Hematopoietic multipotent progenitor cell treated with erythropoietin and hydrocortisone succinate and interleukin-3 and kit ligand, for 15 days (in vitro differentiated cells): ENCODE results near the gene NCOA1.
"Not testable (repeated sequence)": the region's sequence is repeated elsewhere in the genome, so short reads cannot be mapped to it uniquely, and the experiment has no call there.

ENCODE experiments used
- DNase-seq: peaks from one replicate; pipeline ENCODE4 v3.0.0-alpha.2; 2015; ENCODE audit warnings: low spot score

The NCOA1 gene

DNA sequence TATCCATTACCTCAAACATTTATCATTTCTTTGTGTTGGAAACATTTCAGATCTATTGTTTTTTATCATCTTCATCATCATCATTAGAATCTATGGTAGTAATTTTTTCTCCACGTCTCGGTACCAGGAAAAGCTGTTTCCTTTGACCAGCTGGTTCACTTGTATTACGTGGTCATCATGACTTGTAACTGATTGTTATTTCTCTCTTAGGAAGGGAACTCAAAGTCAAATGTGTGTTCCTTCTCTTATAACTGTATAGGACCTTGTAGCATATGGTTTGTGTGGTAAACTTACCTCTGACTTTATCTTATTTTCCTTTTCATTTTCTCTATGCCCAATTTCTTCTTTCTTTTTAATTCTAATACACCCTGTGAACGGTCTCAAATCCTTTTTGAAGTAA is 16.5 kb downstream of the NCOA1 start:
- DNase-seq: no peak

DNA sequence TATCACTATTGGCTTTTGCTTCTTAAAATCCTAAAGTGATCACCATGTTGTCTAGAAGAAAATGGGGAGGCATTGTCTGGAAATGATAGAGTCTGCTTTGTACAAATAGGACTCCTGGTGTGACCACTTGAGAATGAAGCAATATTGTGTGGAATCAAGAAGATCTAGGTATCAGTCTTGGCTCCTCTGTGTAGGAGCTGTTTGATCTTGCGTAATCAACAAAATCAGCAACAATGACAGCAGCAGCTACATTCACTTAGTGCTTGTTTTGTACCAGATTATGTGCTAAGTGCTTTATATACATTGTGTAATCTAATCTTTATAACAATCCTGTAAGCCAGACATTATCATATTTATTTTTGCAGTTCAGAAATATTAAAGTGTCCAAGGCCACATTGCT is 17.8 kb downstream of the NCOA1 start:
- no peak for DNase-seq

DNA sequence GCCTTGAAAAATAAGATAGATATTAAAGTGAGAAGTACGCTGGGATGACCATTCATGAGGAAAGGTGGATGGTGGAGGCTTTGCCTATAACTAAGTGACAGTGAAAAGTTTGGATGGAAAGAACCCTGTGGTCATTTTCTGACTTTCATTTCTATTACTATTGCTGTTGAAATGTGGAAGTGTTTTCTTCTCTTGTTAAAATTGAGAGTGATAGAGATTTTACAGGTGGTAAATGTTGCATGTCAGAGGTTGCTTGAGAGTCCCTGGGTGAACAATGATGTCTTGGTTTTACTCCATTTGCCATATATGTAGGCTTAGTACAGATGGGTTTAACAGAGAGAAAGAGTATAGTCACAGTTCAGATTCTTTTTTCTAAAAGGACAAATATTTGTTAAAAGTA is 18.4 kb downstream of the NCOA1 start:
- no peak for DNase-seq

DNA sequence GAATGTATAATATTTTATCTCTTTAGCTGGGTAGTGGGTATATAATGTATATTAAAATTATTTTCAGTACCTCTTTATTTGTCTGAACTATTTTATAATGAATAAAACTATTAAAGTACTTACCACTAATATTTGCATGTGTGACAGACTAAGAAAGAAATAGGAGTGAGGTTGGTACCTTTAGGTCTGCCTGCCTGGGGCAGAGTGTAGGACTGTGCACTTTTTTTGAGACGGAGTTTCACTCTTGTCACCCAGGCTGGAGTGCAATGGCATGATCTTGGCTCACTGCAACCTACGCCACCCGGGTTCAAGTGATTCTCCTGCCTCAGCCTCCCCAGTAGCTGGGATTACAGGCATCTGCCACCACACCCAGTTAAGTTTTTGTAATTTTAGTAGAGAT is 18.8 kb downstream of the NCOA1 start:
- no peak for DNase-seq

DNA sequence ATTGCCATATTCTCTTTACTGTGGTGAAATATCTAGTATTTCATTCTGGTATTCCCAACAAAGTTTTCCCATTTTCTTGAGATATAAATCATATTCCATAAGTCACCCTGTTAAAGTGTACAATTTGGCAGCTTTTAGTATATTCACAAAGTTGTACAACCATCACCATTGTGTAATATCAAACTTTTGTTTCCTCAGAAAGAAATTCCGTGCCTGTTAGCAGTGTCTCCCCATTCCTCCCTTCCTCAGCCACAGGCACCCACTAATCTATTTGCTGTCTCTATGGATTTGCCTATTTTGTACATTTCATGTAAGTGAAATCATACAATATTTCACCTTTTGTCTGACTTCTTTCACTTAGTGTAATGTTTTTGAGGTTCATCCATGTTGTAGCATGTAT is 19.7 kb downstream of the NCOA1 start:
- no peak for DNase-seq

DNA sequence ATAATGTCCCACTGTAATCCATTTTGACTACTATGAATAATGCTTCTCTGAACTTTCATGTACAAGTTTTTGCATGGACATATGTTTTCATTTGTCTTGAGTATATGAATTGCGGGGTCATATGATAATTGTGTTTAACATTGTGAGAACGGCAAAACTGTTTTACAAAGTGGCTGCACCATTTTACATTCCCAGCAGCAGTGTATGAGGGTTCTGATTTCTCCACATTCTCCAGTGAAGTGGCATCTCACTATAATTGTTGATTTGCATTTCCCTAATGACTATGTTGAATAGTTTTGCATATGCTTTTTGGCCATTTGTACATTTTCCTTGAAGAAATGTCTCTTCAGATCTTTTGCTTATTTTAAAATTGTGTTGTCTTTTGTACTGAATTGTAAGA is 20.1 kb downstream of the NCOA1 start:
- no peak for DNase-seq

DNA sequence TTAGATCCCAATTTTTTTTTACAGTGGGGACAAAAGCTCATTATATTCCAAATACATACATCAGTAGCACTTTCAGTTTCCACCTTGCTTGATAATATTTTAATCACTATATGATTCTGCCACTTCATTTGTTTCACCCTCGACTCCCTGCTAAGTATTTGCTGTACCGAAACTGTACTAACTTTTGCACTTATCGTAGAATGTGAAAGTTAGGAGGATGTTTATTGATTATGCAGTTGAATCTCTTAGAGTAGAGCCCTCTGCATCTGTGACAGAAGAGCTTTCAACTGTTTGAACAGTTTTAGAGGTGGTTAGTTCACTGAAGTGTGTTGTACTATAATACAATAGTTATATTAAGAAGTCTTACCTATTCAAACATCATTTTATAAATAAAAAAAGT is 20.8 kb downstream of the NCOA1 start:
- DNase-seq: no peak

DNA sequence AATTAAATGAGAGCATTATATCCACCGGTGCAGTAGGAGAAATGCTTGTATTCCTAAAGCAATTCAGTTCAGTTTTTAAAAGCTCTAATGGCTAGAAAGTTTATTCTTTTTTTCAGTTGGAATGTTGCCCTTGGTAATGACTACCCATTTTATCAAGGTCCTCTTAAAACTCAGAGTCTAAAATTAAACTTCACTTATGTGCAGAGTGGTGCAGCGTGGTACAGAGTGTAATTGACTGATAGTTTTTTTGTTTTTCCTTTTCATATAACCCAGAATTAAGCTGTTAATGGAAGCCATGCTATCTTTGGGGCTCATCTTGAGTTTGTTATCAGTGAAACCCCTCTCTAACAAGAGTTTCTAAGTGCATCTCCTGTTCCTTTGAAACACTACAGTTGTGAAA is 21.4 kb downstream of the NCOA1 start:
- DNase-seq: peak; percentile 31

DNA sequence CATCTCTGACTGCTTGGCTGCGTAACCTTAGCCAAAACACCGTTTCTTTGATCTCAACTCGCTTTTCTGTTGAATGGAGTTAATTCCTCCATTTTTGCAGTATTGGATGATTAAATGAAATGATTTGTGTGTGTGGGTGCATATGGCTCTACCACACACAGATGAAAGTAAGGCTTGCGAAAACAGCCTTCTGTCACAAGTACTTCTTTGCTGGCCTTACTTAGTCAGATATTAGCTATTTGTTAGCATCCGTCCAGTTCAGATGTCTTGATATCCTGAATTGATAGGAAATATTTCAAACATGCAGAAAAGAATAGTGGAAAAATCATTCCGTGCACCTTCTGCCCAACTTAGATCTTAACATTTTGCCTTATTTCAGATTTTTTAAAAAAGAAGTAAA is 21.8 kb downstream of the NCOA1 start:
- DNase-seq: no peak

DNA sequence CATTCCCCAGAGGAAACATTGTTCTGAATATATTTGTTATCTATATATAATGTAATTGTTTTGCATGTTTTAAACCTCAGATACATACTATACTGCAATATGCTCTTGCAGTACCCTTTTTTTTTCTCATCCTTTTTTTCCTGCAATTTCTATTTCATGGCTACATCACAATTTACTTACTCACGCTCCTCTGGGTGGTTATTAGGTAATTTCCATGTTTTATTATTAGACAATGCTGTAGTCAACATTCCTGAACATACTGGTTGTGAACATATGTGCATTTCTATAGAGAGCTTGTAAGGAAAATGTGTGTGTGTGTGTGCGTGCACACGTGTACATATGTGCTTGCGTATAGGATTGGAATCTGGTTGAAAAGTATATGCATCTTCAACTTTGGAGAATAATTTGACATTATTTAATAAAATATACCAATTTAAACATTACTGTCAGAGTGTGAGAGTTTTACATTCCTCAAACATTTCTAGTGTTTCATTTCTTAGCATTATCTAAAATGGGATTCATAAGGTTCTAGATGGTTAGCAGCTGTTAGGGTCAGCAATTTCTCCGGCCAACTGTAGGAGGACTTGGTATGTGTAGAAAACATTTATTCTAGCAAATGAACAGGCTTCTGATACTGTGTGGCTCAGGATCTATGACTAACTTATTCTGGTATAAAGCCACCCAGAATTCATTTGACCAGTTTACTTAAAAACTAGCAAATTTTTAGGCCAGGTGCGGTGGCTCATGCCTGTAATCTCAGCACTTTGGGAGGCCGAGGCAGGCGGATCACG is 22.4 kb downstream of the NCOA1 start:
- no peak for DNase-seq

DNA sequence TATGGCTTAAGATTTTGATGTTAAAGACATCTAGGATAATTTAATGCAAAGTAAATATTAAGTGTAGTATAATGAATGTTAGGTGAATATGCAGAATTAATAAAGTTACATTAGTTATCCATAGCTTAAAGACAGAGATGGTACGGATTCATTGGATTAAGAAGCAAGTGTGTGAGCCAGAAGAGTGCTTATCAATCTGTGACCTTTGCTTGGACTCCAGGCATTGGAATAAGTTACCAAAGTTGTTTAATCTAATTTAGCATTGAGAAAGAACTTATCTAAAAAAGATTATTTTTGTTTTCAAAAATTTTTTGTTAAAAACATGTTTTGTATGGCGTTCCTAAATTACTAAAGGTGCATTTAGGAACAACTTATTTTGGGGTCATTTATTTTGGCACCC is 23.8 kb downstream of the NCOA1 start:
- DNase-seq: no peak

DNA sequence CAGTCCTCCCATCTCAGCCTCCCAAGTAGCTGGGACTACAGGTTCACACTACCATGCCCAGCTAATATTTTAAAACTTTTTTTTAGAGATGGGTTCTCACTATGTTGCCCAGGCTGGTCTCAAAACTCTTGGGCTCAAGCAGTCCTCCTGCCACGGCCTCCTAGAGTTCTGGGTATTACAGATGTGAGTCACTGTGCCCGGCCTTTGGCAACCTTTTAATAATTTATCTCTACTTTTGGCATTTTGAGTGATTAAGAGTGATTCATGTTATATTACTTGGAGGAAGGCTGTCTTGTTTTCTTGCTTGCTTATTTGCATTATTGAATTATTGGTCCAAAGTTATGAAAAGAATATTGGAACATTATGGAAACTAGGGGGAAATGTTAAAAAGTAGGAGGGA is 24.3 kb downstream of the NCOA1 start:
- DNase-seq: peak; percentile 59

DNA sequence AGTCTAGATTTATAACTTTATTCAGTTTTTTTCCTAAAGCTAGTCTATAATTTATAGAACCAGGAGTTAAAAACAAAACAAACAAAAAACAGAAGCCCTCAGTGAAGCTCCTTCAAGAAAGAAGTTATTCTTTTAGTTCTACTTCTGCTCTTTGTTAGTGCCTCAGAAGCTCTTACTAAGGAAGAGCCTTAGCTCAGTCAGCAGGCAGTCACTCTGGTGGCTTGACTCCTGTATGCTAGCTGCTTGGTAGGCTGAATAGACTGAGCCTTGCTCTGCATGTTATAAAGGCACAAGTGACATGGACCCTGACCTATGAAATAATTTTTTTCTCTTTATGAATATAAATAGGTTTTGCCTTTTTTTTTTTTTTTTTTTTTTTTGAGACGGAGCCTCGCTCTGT is 24.8 kb downstream of the NCOA1 start:
- no peak for DNase-seq

DNA sequence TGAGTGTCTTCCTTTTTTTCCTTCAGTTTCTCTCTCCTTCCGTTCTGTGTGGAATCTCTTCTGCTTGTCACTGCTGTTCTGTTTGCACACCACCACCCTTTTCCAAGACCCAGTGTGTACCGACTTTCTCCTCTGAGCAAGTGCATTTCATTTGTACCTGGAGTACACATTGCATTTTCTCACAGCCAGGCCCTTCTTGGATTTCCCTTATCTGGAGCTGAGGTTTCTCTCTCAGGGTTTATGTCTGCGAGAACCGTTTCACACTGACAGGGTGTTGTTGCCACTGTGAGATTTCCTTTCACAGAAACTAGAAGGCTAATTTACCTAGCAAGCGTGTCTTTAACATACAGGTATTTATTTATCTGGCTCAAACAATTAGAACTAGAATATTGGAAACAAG is 26.2 kb downstream of the NCOA1 start:
- no peak for DNase-seq

DNA sequence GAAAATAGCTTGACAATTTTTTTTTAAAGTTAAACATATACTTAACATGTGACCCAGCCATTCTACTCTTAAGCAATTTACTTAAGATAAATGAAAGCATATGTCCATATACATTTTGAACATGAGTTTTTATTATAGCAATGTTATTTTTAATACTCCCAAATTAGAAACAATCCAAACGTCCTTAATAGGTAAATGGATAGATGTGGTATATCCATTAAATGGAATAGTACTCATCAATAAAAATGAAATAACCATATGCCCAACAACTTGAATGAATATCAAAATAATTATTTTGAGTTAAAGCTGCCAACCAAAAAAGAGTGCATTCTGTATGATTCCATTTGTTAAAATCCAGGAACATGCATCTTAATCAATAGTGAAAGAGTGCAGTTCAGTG is 29.1 kb downstream of the NCOA1 start:
- no peak for DNase-seq

DNA sequence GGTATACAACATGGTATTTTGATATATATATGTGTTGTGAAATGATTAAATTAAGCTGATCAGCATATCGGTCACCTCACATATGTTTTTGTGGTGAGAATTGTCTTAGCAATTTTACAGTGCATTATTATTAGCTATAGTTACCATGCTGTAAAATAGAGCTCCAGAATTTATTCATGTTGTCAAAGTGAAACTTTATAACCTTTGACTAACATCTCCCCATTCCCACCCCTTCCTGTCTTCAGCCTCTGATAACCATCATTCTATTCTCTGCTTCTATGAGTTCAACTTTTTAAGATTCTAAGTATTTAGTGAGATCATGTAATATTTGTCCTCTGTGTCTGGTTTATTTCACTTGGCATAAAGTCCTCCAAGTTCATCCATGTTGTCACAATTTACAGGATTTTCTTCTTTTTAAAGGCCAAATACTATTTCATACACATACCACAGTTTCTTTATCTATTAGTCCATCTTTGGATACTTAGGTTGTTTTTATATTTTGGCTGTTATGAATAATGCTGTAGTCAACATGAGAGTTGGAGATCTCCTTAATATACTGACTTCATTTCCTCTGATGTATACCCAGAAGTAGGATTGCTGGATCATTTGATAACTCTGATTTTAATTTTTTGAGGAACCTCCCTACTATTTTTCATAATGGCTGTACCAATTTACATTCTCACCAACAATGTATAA is 30.3 kb downstream of the NCOA1 start:
- DNase-seq: no peak

DNA sequence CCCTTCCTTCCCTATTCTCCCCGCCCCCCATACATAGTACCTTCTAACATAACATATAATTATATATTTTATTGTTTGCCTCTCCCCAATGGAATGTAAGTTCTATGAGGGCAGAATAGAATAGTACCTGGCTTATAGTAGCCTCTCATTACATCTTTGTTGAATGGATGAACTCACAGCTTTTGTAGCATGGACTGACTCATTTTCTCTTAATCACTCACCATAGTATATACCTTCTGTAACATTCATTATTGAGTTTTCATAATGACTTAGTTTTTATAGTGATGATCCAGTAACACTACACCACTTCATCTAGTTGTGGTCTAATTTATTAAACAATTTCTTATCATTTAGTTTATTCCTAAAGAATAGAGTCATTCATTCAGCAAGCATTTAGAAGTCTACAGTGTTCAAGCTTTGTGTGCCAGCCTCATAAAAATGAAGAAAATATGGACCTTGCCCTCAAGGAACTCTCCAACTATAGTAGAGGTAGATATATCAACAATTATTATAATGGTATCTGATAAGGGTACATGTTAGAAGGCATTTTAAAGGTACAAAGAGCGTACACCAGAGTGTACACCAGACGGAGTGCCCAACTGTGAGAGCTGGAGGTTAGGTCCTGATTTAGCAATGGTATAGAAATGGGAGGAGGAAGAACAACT is 31.1 kb downstream of the NCOA1 start:
- no peak for DNase-seq

DNA sequence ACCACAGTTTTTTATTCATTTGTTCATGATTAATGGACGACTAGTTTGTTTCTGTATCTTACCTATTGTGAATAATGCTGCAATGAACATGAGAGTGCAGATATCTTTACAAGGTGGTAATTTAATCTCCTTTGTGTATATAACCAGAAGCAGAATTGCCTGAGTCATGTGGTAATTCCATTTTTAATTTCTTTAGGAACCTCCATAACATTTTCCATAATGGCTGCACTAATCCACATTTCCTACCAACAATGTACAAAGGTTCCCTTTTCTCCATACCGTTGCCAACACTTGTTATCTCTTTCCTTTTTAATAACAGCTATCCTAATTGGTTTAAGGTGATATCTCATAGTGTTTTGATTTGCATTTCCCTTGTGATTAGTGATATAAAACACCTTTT is 36.5 kb downstream of the NCOA1 start:
- no peak for DNase-seq

DNA sequence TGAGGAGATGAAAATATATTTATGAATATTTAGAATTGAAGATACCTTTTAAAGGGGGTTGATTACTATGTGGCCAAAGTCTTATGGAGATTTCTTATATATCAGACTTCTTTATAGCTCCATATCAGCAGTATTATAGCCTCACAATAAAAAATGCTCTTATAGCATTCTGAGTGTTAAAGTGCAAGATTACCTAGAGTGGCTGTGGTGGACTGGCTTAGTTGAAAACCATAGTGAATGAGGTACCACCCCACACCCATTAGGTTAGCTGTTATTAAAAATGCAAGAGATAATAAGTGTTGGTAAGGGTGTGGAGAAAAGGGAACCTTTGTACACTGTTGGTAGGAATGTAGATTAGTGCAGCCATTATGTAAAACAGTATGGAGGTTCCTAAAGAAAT is 39.7 kb downstream of the NCOA1 start:
- no peak for DNase-seq

DNA sequence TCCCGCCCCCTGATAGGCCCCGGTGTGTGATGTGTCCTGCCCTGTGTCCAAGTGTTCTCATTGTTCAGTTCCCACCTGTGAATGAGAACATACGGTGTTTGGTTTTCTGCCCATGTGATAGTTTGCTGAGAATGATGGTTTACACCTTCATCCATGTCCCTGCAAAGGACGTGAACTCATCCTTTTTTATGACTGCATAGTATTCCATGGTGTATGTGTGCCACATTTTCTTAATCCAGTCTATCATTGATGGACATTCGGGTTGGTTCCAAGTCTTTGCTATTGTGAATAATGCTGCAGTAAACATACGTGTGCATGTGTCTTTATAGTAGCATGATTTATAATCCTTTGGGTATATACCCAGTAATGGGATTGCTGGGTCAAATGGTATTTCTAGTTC is 40.6 kb downstream of the NCOA1 start:
- DNase-seq: not testable (repeated sequence)

DNA sequence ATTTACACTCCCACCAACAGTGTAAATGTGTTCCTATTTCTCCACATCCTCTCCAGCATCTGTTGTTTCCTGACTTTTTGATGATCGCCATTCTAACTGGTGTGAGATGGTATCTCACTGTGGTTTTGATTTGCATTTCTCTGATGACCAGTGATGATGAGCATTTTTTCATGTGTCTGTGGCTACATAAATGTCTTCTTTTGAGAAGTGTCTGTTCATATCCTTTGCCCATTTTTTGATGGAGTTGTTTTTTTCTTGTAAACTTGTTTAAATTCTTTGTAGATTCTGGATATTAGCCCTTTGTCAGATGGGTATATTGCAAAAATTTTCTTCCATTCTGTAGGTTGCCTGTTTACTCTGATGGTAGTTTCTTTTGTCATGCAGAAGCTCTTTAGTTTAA is 41.0 kb downstream of the NCOA1 start:
- DNase-seq: not testable (repeated sequence)

DNA sequence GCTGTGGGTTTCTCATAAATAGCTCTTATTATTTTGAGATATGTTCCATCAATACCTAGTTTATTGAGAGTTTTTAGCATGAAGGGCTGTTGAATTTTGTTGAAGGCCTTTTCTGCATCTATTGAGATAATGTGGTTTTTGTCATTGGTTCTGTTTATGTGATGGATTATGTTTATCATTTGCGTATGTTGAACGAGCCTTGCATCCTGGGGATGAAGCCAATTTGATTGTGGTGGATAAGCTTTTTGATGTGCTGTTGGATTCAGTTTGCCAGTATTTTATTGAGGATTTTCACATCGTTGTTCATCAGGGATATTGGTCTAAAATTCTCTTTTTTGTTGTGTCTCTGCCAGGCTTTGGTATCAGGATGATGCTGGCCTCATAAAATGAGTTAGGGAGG is 42.5 kb downstream of the NCOA1 start:
- DNase-seq: not testable (repeated sequence)

DNA sequence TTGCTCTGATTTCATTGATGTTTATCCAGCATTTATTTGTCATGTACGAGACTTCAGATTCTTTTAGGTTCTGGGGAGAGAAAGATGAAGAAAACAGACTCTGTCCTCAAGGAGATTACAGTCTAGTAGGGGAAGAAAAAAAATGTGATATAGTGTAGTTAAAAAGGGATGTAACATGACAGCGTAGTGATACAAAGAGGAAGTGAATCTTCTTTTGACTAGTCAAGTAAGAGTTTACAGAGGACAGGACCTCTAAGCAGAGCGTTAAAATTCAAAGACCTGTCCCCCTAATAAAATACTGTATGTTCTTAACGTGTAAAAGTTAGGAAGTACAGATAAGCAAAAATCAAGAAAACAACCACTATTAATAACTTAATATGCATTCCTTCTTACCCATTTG is 47.7 kb downstream of the NCOA1 start:
- no peak for DNase-seq
